GM19238 (cell line): Measurements from ENCODE around the gene HNRNPH3.

Experiments
- DNase-seq: peaks from one replicate; pipeline ENCODE4 v3.0.0; 2011; ENCODE audit warnings: low spot score; ENCODE audit not compliant: insufficient read length

Gene HNRNPH3

GRCh38 chr10:68332259-68333057 is 594 bp downstream of the HNRNPH3 start, which contains the start of gene PBLD:
Gene PBLD (minus strand): TSS chr10:68332928. CDS start chr10:68306844, 26,084 bp downstream.
- peak; percentile 23 for DNase-seq

DNA sequence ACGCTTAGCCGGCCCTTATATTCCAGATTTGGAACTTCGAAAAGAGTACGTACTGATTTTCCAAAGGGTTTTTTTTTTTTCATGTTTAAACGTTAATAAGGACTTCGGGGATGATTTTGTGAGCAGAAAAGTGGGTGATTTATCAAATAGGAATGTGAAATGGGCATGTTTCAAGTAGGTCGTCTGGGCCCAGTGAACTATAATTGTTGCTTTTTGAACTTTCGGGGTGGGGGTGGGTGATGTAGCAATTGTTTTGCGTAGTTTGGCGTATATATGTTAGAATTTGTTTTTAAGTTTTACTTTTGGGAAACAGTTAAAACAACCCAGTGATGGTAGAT is 1.2 kb downstream of the HNRNPH3 start:
- no peak for DNase-seq

GRCh38 chr10:68333440-68334431 is 1.9 kb downstream of the HNRNPH3 start:
- DNase-seq = no peak

- DNase-seq = no peak
These were observed 3.0 kb downstream of the HNRNPH3 start for GRCh38 chr10:68334672-68335467.

GRCh38 chr10:68336754-68337351 is 5.0 kb downstream of the HNRNPH3 start:
- no peak for DNase-seq

- DNase-seq = no peak
These were observed 8.7 kb downstream of the HNRNPH3 start for GRCh38 chr10:68340358-68341080.

- no peak for DNase-seq
These were observed 11.1 kb downstream of the HNRNPH3 start for GRCh38 chr10:68342909-68343516.

- no peak for DNase-seq
These were observed 13.8 kb downstream of the HNRNPH3 start for GRCh38 chr10:68345621-68346020.

- no peak for DNase-seq
These were observed 14.9 kb downstream of the HNRNPH3 start for GRCh38 chr10:68346774-68347173.

- peak; percentile 23 for DNase-seq
These were observed 16.4 kb downstream of the HNRNPH3 start for GRCh38 chr10:68348265-68348741.

- no peak for DNase-seq
These were observed 21.7 kb downstream of the HNRNPH3 start for GRCh38 chr10:68353537-68353936.

DNA sequence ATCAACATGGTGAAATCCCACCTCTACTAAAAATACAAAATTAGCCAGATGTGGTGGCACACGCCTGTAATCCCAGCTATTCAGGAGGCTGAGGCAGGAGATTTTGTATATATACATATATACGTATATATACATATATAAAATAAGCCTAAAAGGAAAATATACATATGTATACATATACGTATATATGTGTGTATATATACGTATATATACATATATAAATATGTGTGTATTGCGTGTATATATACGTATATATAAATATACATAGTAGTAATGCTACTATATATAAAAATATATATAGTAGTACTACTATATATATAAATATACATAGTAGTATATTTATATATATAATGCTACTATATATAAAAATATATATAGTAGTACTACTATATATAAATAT is 27.3 kb downstream of the HNRNPH3 start:
- DNase-seq = no peak

- no peak for DNase-seq
These were observed 30.7 kb downstream of the HNRNPH3 start for GRCh38 chr10:68362590-68362989.

- DNase-seq = no peak
These were observed 32.4 kb downstream of the HNRNPH3 start for GRCh38 chr10:68364101-68364886.

DNA sequence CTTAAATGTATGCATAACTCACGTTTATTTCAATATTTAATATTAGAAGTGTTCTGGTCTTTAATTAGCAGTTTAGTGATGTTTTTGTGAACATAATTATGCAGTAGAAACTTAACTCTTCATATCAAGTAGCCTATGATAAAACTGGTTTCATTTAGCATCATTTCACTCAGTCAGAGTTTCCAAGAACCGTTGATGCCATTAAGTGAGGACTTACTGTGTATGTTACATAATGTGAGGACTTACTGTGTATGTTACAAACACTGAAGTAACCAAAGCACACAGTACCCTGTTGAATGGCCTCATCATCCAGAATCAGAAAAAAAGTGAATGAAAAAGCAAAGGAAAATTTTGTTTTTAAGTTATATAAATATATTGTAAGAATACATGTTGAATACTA is 33.7 kb downstream of the HNRNPH3 start:
- DNase-seq = no peak

- DNase-seq = no peak
These were observed 34.7 kb downstream of the HNRNPH3 start for GRCh38 chr10:68366600-68366999.

GRCh38 chr10:68367121-68367520 is 35.3 kb downstream of the HNRNPH3 start:
- DNase-seq = no peak

GRCh38 chr10:68371604-68372003 is 39.7 kb downstream of the HNRNPH3 start:
- DNase-seq = no peak

- DNase-seq = no peak
These were observed 53.9 kb downstream of the HNRNPH3 start for GRCh38 chr10:68385740-68386139.
